Prostate gland (tissue), 2 donors: ENCODE data around the gene UBR3. TPM values are rescaled to one million over a fixed set of nuclear protein-coding genes. Genes with fewer than 3 reads are reported as not detected.

Source experiments
- DNase-seq: peaks from one replicate; pipeline ENCODE4 v3.0.0-alpha.2; 2019; ENCODE audit warnings: low spot score
- H3K27ac ChIP-seq, 2 donors: fragments of 200-600 bp; sonication (generic); 2 replicates each; pipeline ENCODE4 v1.5.1; 2017 to 2019
- H3K27me3 ChIP-seq: fragments of 200-600 bp; sonication (generic); replicated peaks from 2 replicates; pipeline ENCODE4 v1.5.1; 2019; ENCODE audit not compliant: insufficient read depth
- H3K36me3 ChIP-seq, 2 donors: fragments of 200-600 bp; sonication (generic); 1 replicate in 1 of 2; 2 replicates in 1 of 2; pipeline versions ENCODE4 v1.5.1 to v1.8.1; 2017 to 2019
- H3K4me1 ChIP-seq: fragments of 200-600 bp; sonication (generic); replicated peaks from 2 replicates; pipeline ENCODE4 v1.5.1; 2019
- H3K4me3 ChIP-seq, 2 donors: fragments of 200-600 bp; sonication (generic); 2 replicates each; pipeline ENCODE4 v1.5.1; 2017 to 2019
- H3K9me3 ChIP-seq: fragments of 200-600 bp; sonication (generic); 2 replicates; pipeline ENCODE4 v1.5.1; 2017
- POLR2A ChIP-seq: fragments of 450-650 bp; IDR thresholded peaks from one replicate; pipeline ENCODE4 v1.6.1; 2016; ENCODE audit warnings: antibody characterized with exemption, mild to moderate bottlenecking
- POLR2AphosphoS5 ChIP-seq: sonication (generic); formaldehyde crosslinking; IDR thresholded peaks from one replicate; pipeline ENCODE4 v1.6.1; 2017; ENCODE audit warnings: antibody characterized with exemption
- WGBS: methylation state at CpG from one replicate; pipeline ENCODE4 v1.1.5; 2018; 5-methylcytosine and 5-hydroxymethylcytosine counted together
- intact Hi-C: fragments of 100-400 bp; cut with DNase I; formaldehyde crosslinking; loops from one replicate; pipeline ENCODE4 v1.14.2; 2022
- total RNA-seq, 2 donors: library from RNA; depleted of rRNA; stranded (reverse); fragments of >200 nt; gene quantifications; one replicate each; pipeline ENCODE4 v1.1.0, GENCODE V29; 2016
- TF ChIP-seq, protein P1 (sequence below), 4 experiments: fragments of 200-600 bp in 2 of 4; fragments of 450-650 bp in 2 of 4; sonication (generic) in 2 of 4; IDR thresholded peaks; 1 replicate in 3 of 4; 2 replicates in 1 of 4; pipeline ENCODE4 v1.5.1; 2016 to 2019; ENCODE audit warnings: antibody characterized with exemption in 4 of 4, mild to moderate bottlenecking in 2 of 4, moderate library complexity in 2 of 4

UBR3 gene, protein sequence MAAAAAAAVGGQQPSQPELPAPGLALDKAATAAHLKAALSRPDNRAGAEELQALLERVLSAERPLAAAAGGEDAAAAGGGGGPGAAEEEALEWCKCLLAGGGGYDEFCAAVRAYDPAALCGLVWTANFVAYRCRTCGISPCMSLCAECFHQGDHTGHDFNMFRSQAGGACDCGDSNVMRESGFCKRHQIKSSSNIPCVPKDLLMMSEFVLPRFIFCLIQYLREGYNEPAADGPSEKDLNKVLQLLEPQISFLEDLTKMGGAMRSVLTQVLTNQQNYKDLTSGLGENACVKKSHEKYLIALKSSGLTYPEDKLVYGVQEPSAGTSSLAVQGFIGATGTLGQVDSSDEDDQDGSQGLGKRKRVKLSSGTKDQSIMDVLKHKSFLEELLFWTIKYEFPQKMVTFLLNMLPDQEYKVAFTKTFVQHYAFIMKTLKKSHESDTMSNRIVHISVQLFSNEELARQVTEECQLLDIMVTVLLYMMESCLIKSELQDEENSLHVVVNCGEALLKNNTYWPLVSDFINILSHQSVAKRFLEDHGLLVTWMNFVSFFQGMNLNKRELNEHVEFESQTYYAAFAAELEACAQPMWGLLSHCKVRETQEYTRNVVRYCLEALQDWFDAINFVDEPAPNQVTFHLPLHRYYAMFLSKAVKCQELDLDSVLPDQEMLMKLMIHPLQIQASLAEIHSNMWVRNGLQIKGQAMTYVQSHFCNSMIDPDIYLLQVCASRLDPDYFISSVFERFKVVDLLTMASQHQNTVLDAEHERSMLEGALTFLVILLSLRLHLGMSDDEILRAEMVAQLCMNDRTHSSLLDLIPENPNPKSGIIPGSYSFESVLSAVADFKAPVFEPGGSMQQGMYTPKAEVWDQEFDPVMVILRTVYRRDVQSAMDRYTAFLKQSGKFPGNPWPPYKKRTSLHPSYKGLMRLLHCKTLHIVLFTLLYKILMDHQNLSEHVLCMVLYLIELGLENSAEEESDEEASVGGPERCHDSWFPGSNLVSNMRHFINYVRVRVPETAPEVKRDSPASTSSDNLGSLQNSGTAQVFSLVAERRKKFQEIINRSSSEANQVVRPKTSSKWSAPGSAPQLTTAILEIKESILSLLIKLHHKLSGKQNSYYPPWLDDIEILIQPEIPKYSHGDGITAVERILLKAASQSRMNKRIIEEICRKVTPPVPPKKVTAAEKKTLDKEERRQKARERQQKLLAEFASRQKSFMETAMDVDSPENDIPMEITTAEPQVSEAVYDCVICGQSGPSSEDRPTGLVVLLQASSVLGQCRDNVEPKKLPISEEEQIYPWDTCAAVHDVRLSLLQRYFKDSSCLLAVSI (N-terminal part only)
- 10 to 100 TPM; 41.1 to 89.9 TPM for total RNA-seq

- Histone ChIP-seq H3K4me1 (peaks cover 7% of the 10 kb centered on the region), H3K27ac (peak within 1 kb of the TSS; percentile 77 to 87), H3K27me3 (no peaks in the 10 kb centered on the region), H3K4me3 (peak within 1 kb of the TSS; percentile 86 to 88), H3K9me3 (no peaks in the 10 kb centered on the region), H3K36me3 (no peaks in the 10 kb centered on the region)
- peak; percentile 88 for TF ChIP-seq POLR2A
- TF ChIP-seq, protein P1, sequence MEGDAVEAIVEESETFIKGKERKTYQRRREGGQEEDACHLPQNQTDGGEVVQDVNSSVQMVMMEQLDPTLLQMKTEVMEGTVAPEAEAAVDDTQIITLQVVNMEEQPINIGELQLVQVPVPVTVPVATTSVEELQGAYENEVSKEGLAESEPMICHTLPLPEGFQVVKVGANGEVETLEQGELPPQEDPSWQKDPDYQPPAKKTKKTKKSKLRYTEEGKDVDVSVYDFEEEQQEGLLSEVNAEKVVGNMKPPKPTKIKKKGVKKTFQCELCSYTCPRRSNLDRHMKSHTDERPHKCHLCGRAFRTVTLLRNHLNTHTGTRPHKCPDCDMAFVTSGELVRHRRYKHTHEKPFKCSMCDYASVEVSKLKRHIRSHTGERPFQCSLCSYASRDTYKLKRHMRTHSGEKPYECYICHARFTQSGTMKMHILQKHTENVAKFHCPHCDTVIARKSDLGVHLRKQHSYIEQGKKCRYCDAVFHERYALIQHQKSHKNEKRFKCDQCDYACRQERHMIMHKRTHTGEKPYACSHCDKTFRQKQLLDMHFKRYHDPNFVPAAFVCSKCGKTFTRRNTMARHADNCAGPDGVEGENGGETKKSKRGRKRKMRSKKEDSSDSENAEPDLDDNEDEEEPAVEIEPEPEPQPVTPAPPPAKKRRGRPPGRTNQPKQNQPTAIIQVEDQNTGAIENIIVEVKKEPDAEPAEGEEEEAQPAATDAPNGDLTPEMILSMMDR (IDR thresholded peaks at IDR 0.05), result peak in 1 of 4 experiments; percentile 31
- peak; percentile 86 for TF ChIP-seq POLR2AphosphoS5
- WGBS, result under 1% methylated on average over 65 of the region's 104 CpGs
- DNase-seq, result peak; percentile 94
- intact Hi-C loops, result no loop called here
These were observed at the start of gene UBR3 for GRCh38 chr2:169827272-169828140. UBR3 (plus strand) TSS chr2:169827454; CDS start chr2:169827508, 54 bp downstream.

DNA sequence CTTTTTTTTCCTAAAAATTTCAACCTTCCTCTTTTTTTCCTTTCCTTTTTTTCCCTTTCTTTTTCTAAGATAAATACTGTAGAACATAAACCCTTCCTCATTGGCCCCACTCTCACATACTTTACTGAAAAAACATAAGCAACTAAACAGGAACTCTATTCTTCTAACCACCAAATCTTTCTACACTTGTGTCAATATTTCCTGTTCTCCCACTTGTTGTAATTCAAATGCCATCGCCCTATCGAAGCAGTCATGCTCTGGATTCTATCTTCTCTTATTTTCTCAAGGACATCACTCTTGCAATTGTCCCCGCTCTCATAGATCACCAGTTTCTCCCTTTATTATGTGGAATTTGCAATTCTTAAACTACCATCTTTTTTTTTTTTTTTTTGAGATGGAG, 48.8 kb upstream of the UBR3 start:
- WGBS, result 79% methylated on average over 3 of the region's 3 CpGs
- H3K4me1 ChIP-seq, result no peaks in the 10 kb centered on the region
- no peaks in the 10 kb centered on the region for H3K36me3 ChIP-seq
- TF ChIP-seq POLR2AphosphoS5, result no peak
- TF ChIP-seq, protein P1 (IDR thresholded peaks at IDR 0.05), result no peak
- TF ChIP-seq POLR2A, result no peak
- H3K27me3 ChIP-seq, result no peaks in the 10 kb centered on the region
- intact Hi-C loops, result no loop called here
- H3K4me3 ChIP-seq, result no peak overlapping the region
- H3K27ac ChIP-seq, result no peak overlapping the region
- H3K9me3 ChIP-seq, result no peaks in the 10 kb centered on the region
- no peak for DNase-seq

- Histone ChIP-seq H3K27ac (no peak overlapping the region), H3K36me3 (no peaks in the 10 kb centered on the region), H3K9me3 (no peaks in the 10 kb centered on the region), H3K4me3 (no peak overlapping the region), H3K4me1 (no peaks in the 10 kb centered on the region), H3K27me3 (no peaks in the 10 kb centered on the region)
- DNase-seq, result no peak
- no peak for TF ChIP-seq POLR2A
- no peak for TF ChIP-seq POLR2AphosphoS5
- TF ChIP-seq, protein P1 (IDR thresholded peaks at IDR 0.05), result no peak
- 93% methylated on average over 4 of the region's 4 CpGs for WGBS
- intact Hi-C loops, result no loop called here
These were observed 45.8 kb upstream of the UBR3 start for GRCh38 chr2:169781249-169782013.

GRCh38 chr2:169782513-169782912, 44.7 kb upstream of the UBR3 start:
- 97% methylated on average over 1 of the region's 1 CpG for WGBS
- no peaks in the 10 kb centered on the region for H3K36me3 ChIP-seq
- no peak for DNase-seq
- H3K27ac ChIP-seq, result no peak overlapping the region
- no peaks in the 10 kb centered on the region for H3K9me3 ChIP-seq
- no peaks in the 10 kb centered on the region for H3K4me1 ChIP-seq
- H3K4me3 ChIP-seq, result no peak overlapping the region
- TF ChIP-seq, protein P1 (IDR thresholded peaks at IDR 0.05), result no peak
- TF ChIP-seq POLR2AphosphoS5 (no peak), POLR2A (no peak)
- intact Hi-C loops, result no loop called here
- no peaks in the 10 kb centered on the region for H3K27me3 ChIP-seq
